ENCODE results near the gene KAT2A.

KAT2A gene

GRCh38 chr17:42103221-42103954 is 17.8 kb downstream of the KAT2A start:
- Histone ChIP-seq H3K4me3 (ENCODE audit: extremely low read depth, insufficient read depth, low read length, poor library complexity, severe bottlenecking) (no peak overlapping the region), H3K27ac (ENCODE audit: low read depth, low read length, severe bottlenecking) (no peak overlapping the region), H3K9me3 (ENCODE audit: control insufficient read depth, low read length) (no peaks in the 10 kb centered on the region), H3K36me3 (ENCODE audit: control insufficient read depth, insufficient read depth, low read length) (no peaks in the 10 kb centered on the region), H3K4me1 (ENCODE audit: control insufficient read depth, insufficient read depth, low read length, poor library complexity, severe bottlenecking) (no peaks in the 10 kb centered on the region)
- WGBS, 2 experiments (ENCODE audit: insufficient coverage in 2 of 2), result 85 to 89% methylated on average over 10 to 11 of the region's 11 CpGs

- no peaks in the 10 kb centered on the region for H3K9me3 ChIP-seq (ENCODE audit: control insufficient read depth, low read length)
- WGBS, 2 experiments (ENCODE audit: insufficient coverage in 2 of 2), result 42 to 50% methylated on average over 10 to 12 of the region's 14 CpGs
- H3K4me3 ChIP-seq (ENCODE audit: extremely low read depth, insufficient read depth, low read length, poor library complexity, severe bottlenecking), result no peak overlapping the region
- H3K27ac ChIP-seq (ENCODE audit: low read depth, low read length, severe bottlenecking), result no peak overlapping the region
- no peaks in the 10 kb centered on the region for H3K4me1 ChIP-seq (ENCODE audit: control insufficient read depth, insufficient read depth, low read length, poor library complexity, severe bottlenecking)
- H3K36me3 ChIP-seq (ENCODE audit: control insufficient read depth, insufficient read depth, low read length), result no peaks in the 10 kb centered on the region
Observed at GRCh38 chr17:42101513-42102292, 19.5 kb downstream of the KAT2A start.

- Histone ChIP-seq H3K36me3 (ENCODE audit: control insufficient read depth, insufficient read depth, low read length) (no peaks in the 10 kb centered on the region), H3K4me3 (ENCODE audit: extremely low read depth, insufficient read depth, low read length, poor library complexity, severe bottlenecking) (no peak overlapping the region), H3K4me1 (ENCODE audit: control insufficient read depth, insufficient read depth, low read length, poor library complexity, severe bottlenecking) (no peaks in the 10 kb centered on the region), H3K27ac (ENCODE audit: low read depth, low read length, severe bottlenecking) (no peak overlapping the region), H3K9me3 (ENCODE audit: control insufficient read depth, low read length) (no peaks in the 10 kb centered on the region)
- 39 to 53% methylated on average over 11 to 12 of the region's 14 CpGs for WGBS, 2 experiments (ENCODE audit: insufficient coverage in 2 of 2)
Observed at GRCh38 chr17:42098730-42099399, 22.3 kb downstream of the KAT2A start.

- Histone ChIP-seq H3K9me3 (ENCODE audit: control insufficient read depth, low read length) (no peaks in the 10 kb centered on the region), H3K36me3 (ENCODE audit: control insufficient read depth, insufficient read depth, low read length) (no peaks in the 10 kb centered on the region), H3K4me1 (ENCODE audit: control insufficient read depth, insufficient read depth, low read length, poor library complexity, severe bottlenecking) (no peaks in the 10 kb centered on the region), H3K27ac (ENCODE audit: low read depth, low read length, severe bottlenecking) (no peak within 1 kb of the TSS), H3K4me3 (ENCODE audit: extremely low read depth, insufficient read depth, low read length, poor library complexity, severe bottlenecking) (no peak within 1 kb of the TSS)
- 17 to 23% methylated on average over 24 to 27 of the region's 52 CpGs for WGBS, 2 experiments (ENCODE audit: insufficient coverage in 2 of 2)
Observed at GRCh38 chr17:42097691-42098631, 23.2 kb downstream of the KAT2A start, which contains the start of gene ZNF385C. Gene ZNF385C (minus strand): TSS chr17:42098473. CDS start chr17:42063056, 35,417 bp downstream.

GRCh38 chr17:42096360-42097111 is 24.6 kb downstream of the KAT2A start:
- Histone ChIP-seq H3K4me3 (ENCODE audit: extremely low read depth, insufficient read depth, low read length, poor library complexity, severe bottlenecking) (no peak overlapping the region), H3K36me3 (ENCODE audit: control insufficient read depth, insufficient read depth, low read length) (no peaks in the 10 kb centered on the region), H3K27ac (ENCODE audit: low read depth, low read length, severe bottlenecking) (no peak overlapping the region), H3K9me3 (ENCODE audit: control insufficient read depth, low read length) (no peaks in the 10 kb centered on the region), H3K4me1 (ENCODE audit: control insufficient read depth, insufficient read depth, low read length, poor library complexity, severe bottlenecking) (no peaks in the 10 kb centered on the region)
- 55 to 80% methylated on average over 4 to 5 of the region's 8 CpGs for WGBS, 2 experiments (ENCODE audit: insufficient coverage in 2 of 2)

GRCh38 chr17:42094375-42095069 is 26.6 kb downstream of the KAT2A start:
- no peak overlapping the region for H3K27ac ChIP-seq (ENCODE audit: low read depth, low read length, severe bottlenecking)
- 86 to 88% methylated on average over 8 to 10 of the region's 12 CpGs for WGBS, 2 experiments (ENCODE audit: insufficient coverage in 2 of 2)
- no peaks in the 10 kb centered on the region for H3K36me3 ChIP-seq (ENCODE audit: control insufficient read depth, insufficient read depth, low read length)

GRCh38 chr17:42092939-42093338 is 28.2 kb downstream of the KAT2A start:
- no peaks in the 10 kb centered on the region for H3K36me3 ChIP-seq (ENCODE audit: control insufficient read depth, insufficient read depth, low read length)
- no peaks in the 10 kb centered on the region for H3K4me1 ChIP-seq (ENCODE audit: control insufficient read depth, insufficient read depth, low read length, poor library complexity, severe bottlenecking)
- no peak overlapping the region for H3K27ac ChIP-seq (ENCODE audit: low read depth, low read length, severe bottlenecking)
- H3K4me3 ChIP-seq (ENCODE audit: extremely low read depth, insufficient read depth, low read length, poor library complexity, severe bottlenecking), result no peak overlapping the region
- 80% methylated on average over 3 of the region's 6 CpGs; no CpG with 5 or more reads in 1 of the 2 experiments for WGBS, 2 experiments (ENCODE audit: insufficient coverage in 2 of 2)
- H3K9me3 ChIP-seq (ENCODE audit: control insufficient read depth, low read length), result no peaks in the 10 kb centered on the region

More at GRCh38 chr17:42094375-42095069, 26.6 kb downstream of the KAT2A start:
- Histone ChIP-seq H3K9me3 (ENCODE audit: control insufficient read depth, low read length) (no peaks in the 10 kb centered on the region), H3K4me3 (ENCODE audit: extremely low read depth, insufficient read depth, low read length, poor library complexity, severe bottlenecking) (no peak overlapping the region), H3K4me1 (ENCODE audit: control insufficient read depth, insufficient read depth, low read length, poor library complexity, severe bottlenecking) (no peaks in the 10 kb centered on the region)

GRCh38 chr17:42090964-42091790 is 30.0 kb downstream of the KAT2A start:
- Histone ChIP-seq H3K9me3 (ENCODE audit: control insufficient read depth, low read length) (no peaks in the 10 kb centered on the region), H3K36me3 (ENCODE audit: control insufficient read depth, insufficient read depth, low read length) (no peaks in the 10 kb centered on the region), H3K4me3 (ENCODE audit: extremely low read depth, insufficient read depth, low read length, poor library complexity, severe bottlenecking) (no peak overlapping the region), H3K27ac (ENCODE audit: low read depth, low read length, severe bottlenecking) (no peak overlapping the region), H3K4me1 (ENCODE audit: control insufficient read depth, insufficient read depth, low read length, poor library complexity, severe bottlenecking) (no peaks in the 10 kb centered on the region)
- 89 to 92% methylated on average over 7 to 8 of the region's 8 CpGs for WGBS, 2 experiments (ENCODE audit: insufficient coverage in 2 of 2)
